GM06990 (cell line): ENCODE results near the gene F2.

Experiments used
- DNase-seq: peaks from one replicate; pipeline ENCODE4 v3.0.0-alpha.2; 2011; ENCODE audit not compliant: insufficient read length; ENCODE audit errors: extremely low read depth
- H3K27me3 ChIP-seq: replicated peaks from 2 replicates; pipeline ENCODE4 v1.6.0; 2011; ENCODE audit warnings: low read length; ENCODE audit not compliant: control insufficient read depth, insufficient read depth
- H3K36me3 ChIP-seq: 2 replicates; pipeline ENCODE4 v1.5.1; 2011; ENCODE audit warnings: low read length; ENCODE audit not compliant: control insufficient read depth, insufficient read depth
- H3K4me3 ChIP-seq: replicated peaks from 2 replicates; pipeline ENCODE4 v1.5.1; 2011; ENCODE audit warnings: low read depth, mild to moderate bottlenecking, control low read depth, low read length
- CTCF ChIP-seq: IDR thresholded peaks from 2 replicates; pipeline ENCODE4 v1.5.1; 2011; ENCODE audit warnings: low read length, control low read depth, mild to moderate bottlenecking, inconsistent platforms; ENCODE audit not compliant: insufficient read depth, poor library complexity, severe bottlenecking

The F2 gene

GRCh38 chr11:46727952-46728658 is 9.1 kb downstream of the F2 start:
- no peak for DNase-seq
- Histone ChIP-seq H3K27me3 (no peaks in the 10 kb centered on the region), H3K4me3 (no peak overlapping the region), H3K36me3 (no peaks in the 10 kb centered on the region)
- no peak for TF ChIP-seq CTCF

- H3K27me3 ChIP-seq, result no peaks in the 10 kb centered on the region
- no peak for DNase-seq
- H3K4me3 ChIP-seq, result no peak overlapping the region
- no peak for TF ChIP-seq CTCF
- H3K36me3 ChIP-seq, result no peaks in the 10 kb centered on the region
These were observed 9.6 kb downstream of the F2 start for GRCh38 chr11:46728659-46729040.

GRCh38 chr11:46729110-46730027 is 10.4 kb downstream of the F2 start:
- no peak overlapping the region for H3K4me3 ChIP-seq
- H3K36me3 ChIP-seq, result no peaks in the 10 kb centered on the region
- no peak for TF ChIP-seq CTCF
- DNase-seq, result no peak
- no peaks in the 10 kb centered on the region for H3K27me3 ChIP-seq

- H3K36me3 ChIP-seq, result no peaks in the 10 kb centered on the region
- H3K4me3 ChIP-seq, result no peak overlapping the region
- no peaks in the 10 kb centered on the region for H3K27me3 ChIP-seq
- DNase-seq, result no peak
- TF ChIP-seq CTCF, result no peak
These were observed 12.5 kb downstream of the F2 start for GRCh38 chr11:46731545-46731944.

GRCh38 chr11:46733234-46733633 is 14.2 kb downstream of the F2 start:
- Histone ChIP-seq H3K36me3 (no peaks in the 10 kb centered on the region), H3K27me3 (no peaks in the 10 kb centered on the region), H3K4me3 (no peak overlapping the region)
- TF ChIP-seq CTCF, result no peak
- DNase-seq, result no peak
